Measurements from ENCODE around the gene MAN2A1. TPM values are rescaled to one million over a fixed set of nuclear protein-coding genes. Genes with fewer than 3 reads are reported as not detected.

The MAN2A1 gene
- polyA plus RNA-seq, 3 donors = 17.0 to 23.0 (median 20.1) TPM

DNA sequence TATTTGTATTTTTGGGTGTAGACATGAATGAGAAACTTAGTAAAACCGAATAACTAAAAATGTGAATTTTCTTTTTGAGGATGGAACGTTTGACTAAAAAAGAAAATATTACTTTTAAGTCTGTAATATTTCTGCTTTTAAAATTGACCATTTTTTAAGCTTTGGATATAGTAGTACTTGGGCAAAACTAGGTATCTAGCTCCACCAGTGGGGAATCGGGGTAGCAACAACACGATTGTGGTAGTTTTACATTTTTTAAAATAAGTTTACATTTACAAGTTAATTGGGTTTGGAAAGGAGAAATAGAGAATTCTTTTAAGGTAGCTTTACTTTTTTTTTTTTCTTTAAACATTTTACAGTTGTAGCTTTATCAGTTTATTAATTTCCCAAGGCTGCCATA is 154.4 kb downstream of the MAN2A1 start:
- Histone ChIP-seq H3K4me2 (replicated peaks; ENCODE audit: extremely low read depth, low read length, poor library complexity, severe bottlenecking) (no peak overlapping the region), H3K4me3 (replicated peaks in 1 of 3; ENCODE audit: low read depth in 2 of 3, low read length in 3 of 3) (no peak overlapping the region), H3K9ac (ENCODE audit: insufficient read depth, low read length, poor library complexity, severe bottlenecking) (no peak overlapping the region), H3K9me3 (replicated peaks in 1 of 2; ENCODE audit: control insufficient read depth in 1 of 2, insufficient read depth in 1 of 2, low read length in 2 of 2) (no peaks in the 10 kb centered on the region), H3K79me2 (ENCODE audit: insufficient read depth, low read length) (no peaks in the 10 kb centered on the region), H3K27ac (ENCODE audit: low read depth in 1 of 2, low read length in 2 of 2) (no peak overlapping the region), H2AFZ (ENCODE audit: insufficient read depth, low read depth, low read length, poor library complexity, severe bottlenecking) (no peak overlapping the region), H3K36me3 (replicated peaks in 1 of 2; ENCODE audit: control insufficient read depth in 1 of 2, insufficient read depth in 2 of 2, low read length in 2 of 2) (peaks cover 67 to 98% of the 10 kb centered on the region in 2 donors), H4K20me1 (ENCODE audit: insufficient read depth, low read length) (no peaks in the 10 kb centered on the region), H3K4me1 (ENCODE audit: control insufficient read depth in 1 of 2, insufficient read depth in 2 of 2, low read length in 2 of 2) (no peaks in the 10 kb centered on the region), H3K27me3 (ENCODE audit: control insufficient read depth in 2 of 2, insufficient read depth in 2 of 2, low read length in 2 of 2) (no peaks in the 10 kb centered on the region)
- WGBS (ENCODE audit: insufficient coverage) = no CpG with 5 or more reads among the region's 4 CpGs
- Mint-ChIP-seq H3K27me3 (ENCODE audit: low read depth in 3 of 3) (peaks cover 0 to 1% (median 0%) of the 10 kb centered on the region in 3 donors), H3K27ac (no peak overlapping the region), H3K4me1 (no peaks in the 10 kb centered on the region), H3K4me3 (no peak overlapping the region), H3K9me3 (peaks cover 0 to 5% (median 0%) of the 10 kb centered on the region in 7 donors), H3K36me3 (peaks cover 77 to 85% of the 10 kb centered on the region in 2 donors)
- TF ChIP-seq, protein P1, sequence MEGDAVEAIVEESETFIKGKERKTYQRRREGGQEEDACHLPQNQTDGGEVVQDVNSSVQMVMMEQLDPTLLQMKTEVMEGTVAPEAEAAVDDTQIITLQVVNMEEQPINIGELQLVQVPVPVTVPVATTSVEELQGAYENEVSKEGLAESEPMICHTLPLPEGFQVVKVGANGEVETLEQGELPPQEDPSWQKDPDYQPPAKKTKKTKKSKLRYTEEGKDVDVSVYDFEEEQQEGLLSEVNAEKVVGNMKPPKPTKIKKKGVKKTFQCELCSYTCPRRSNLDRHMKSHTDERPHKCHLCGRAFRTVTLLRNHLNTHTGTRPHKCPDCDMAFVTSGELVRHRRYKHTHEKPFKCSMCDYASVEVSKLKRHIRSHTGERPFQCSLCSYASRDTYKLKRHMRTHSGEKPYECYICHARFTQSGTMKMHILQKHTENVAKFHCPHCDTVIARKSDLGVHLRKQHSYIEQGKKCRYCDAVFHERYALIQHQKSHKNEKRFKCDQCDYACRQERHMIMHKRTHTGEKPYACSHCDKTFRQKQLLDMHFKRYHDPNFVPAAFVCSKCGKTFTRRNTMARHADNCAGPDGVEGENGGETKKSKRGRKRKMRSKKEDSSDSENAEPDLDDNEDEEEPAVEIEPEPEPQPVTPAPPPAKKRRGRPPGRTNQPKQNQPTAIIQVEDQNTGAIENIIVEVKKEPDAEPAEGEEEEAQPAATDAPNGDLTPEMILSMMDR (IDR thresholded peaks at IDR 0.05) = no peak
- no peak for DNase-seq
- intact Hi-C loops (cut with micrococcal nuclease) = no loop called here

DNA sequence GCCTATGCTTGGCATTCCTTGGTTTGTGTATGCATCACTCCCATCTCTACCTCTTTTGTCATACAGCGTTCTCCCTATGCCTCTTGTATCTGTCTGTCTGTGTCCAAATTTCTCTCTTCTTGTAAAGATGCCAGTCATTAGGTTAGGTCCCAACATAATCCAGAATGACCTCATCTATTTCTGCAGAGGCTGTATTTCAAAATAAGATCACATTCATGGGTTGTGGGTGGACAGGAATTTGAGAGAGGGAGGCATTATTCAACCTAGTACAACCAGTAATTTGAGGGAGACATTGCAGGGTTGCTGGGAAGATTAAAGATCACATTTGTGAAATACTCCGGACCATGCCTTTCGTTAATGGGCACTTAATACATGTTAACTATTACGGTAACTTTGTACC is 155.0 kb downstream of the MAN2A1 start:
- Histone ChIP-seq H3K27me3 (ENCODE audit: control insufficient read depth in 2 of 2, insufficient read depth in 2 of 2, low read length in 2 of 2) (no peaks in the 10 kb centered on the region), H3K9me3 (replicated peaks in 1 of 2; ENCODE audit: control insufficient read depth in 1 of 2, insufficient read depth in 1 of 2, low read length in 2 of 2) (no peaks in the 10 kb centered on the region), H3K9ac (ENCODE audit: insufficient read depth, low read length, poor library complexity, severe bottlenecking) (no peak overlapping the region), H3K4me1 (ENCODE audit: control insufficient read depth in 1 of 2, insufficient read depth in 2 of 2, low read length in 2 of 2) (no peaks in the 10 kb centered on the region), H2AFZ (ENCODE audit: insufficient read depth, low read depth, low read length, poor library complexity, severe bottlenecking) (no peak overlapping the region), H3K4me2 (replicated peaks; ENCODE audit: extremely low read depth, low read length, poor library complexity, severe bottlenecking) (no peak overlapping the region), H3K79me2 (ENCODE audit: insufficient read depth, low read length) (no peaks in the 10 kb centered on the region), H3K4me3 (replicated peaks in 1 of 3; ENCODE audit: low read depth in 2 of 3, low read length in 3 of 3) (no peak overlapping the region), H4K20me1 (ENCODE audit: insufficient read depth, low read length) (no peaks in the 10 kb centered on the region), H3K27ac (ENCODE audit: low read depth in 1 of 2, low read length in 2 of 2) (no peak overlapping the region), H3K36me3 (replicated peaks in 1 of 2; ENCODE audit: control insufficient read depth in 1 of 2, insufficient read depth in 2 of 2, low read length in 2 of 2) (peaks cover 69 to 98% of the 10 kb centered on the region in 2 donors)
- DNase-seq = no peak
- no peaks in the 10 kb centered on the region for H3K4me1 Mint-ChIP-seq
- intact Hi-C loops (cut with micrococcal nuclease) = no loop called here
- H3K27me3 Mint-ChIP-seq (ENCODE audit: low read depth in 3 of 3) = peaks cover 0 to 1% (median 0%) of the 10 kb centered on the region in 3 donors
- TF ChIP-seq, protein P1 (IDR thresholded peaks at IDR 0.05) = no peak
- H3K4me3 Mint-ChIP-seq = no peak overlapping the region
- peaks cover 0 to 5% (median 0%) of the 10 kb centered on the region in 7 donors for H3K9me3 Mint-ChIP-seq
- H3K27ac Mint-ChIP-seq = no peak overlapping the region
- WGBS (ENCODE audit: insufficient coverage) = 33% methylated on average over 1 of the region's 4 CpGs
- H3K36me3 Mint-ChIP-seq = peaks cover 80 to 85% of the 10 kb centered on the region in 2 donors
